ENCODE data around the gene POM121L2.
A peak's percentile ranks its signal among the peaks of the same experiment; 100 is the strongest.

POM121L2 gene

GRCh38 chr6:27327023-27327738, 15.1 kb upstream of the POM121L2 start:
- H3K27ac ChIP-seq: no peak overlapping the region
- TF ChIP-seq, protein P1, sequence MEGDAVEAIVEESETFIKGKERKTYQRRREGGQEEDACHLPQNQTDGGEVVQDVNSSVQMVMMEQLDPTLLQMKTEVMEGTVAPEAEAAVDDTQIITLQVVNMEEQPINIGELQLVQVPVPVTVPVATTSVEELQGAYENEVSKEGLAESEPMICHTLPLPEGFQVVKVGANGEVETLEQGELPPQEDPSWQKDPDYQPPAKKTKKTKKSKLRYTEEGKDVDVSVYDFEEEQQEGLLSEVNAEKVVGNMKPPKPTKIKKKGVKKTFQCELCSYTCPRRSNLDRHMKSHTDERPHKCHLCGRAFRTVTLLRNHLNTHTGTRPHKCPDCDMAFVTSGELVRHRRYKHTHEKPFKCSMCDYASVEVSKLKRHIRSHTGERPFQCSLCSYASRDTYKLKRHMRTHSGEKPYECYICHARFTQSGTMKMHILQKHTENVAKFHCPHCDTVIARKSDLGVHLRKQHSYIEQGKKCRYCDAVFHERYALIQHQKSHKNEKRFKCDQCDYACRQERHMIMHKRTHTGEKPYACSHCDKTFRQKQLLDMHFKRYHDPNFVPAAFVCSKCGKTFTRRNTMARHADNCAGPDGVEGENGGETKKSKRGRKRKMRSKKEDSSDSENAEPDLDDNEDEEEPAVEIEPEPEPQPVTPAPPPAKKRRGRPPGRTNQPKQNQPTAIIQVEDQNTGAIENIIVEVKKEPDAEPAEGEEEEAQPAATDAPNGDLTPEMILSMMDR (conservative IDR thresholded peaks at IDR 0.05): no peak

DNA sequence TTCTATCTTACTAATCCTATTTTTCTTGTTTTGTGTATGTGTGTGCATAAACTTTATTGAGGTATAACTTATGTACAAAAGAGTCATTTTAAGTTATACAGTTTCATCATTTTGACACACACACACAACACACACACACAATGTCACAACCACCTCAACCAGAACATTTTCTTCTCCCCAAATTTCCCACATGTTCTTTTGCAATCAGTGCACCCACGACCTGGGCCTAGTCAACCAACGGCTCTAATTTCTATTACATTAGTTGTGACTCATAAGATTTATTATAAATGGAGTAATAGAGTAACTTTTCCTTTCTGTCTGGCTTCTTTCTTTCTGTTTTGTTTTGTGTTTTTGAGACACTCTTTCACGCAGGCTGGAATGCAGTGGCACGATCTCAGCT, 9.8 kb upstream of the POM121L2 start:
- TF ChIP-seq, protein P1 (conservative IDR thresholded peaks at IDR 0.05): no peak
- no peak overlapping the region for H3K27ac ChIP-seq

DNA sequence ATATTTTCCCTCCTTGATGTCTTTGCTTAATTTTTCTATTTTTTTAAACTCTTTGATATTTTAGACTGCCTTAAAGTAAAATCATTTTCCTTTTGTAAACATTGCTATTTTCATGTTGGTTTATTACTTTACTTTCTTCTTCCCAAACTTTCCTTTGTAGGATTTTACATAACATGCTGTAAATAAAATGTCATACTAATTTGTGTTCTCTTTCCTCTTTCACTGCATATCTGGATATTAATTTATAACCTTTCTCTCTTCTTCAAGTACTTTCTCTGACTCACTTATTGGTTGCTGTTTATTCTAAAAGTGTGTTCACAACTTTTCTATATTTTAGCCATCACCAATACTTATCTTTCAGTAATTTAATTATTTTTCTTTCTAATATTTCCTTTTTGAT, 9.3 kb upstream of the POM121L2 start:
- no peak overlapping the region for H3K27ac ChIP-seq
- TF ChIP-seq, protein P1 (conservative IDR thresholded peaks at IDR 0.05): no peak

GRCh38 chr6:27318973-27319372, 6.9 kb upstream of the POM121L2 start:
- TF ChIP-seq, protein P1 (conservative IDR thresholded peaks at IDR 0.05): no peak
- H3K27ac ChIP-seq: no peak overlapping the region

DNA sequence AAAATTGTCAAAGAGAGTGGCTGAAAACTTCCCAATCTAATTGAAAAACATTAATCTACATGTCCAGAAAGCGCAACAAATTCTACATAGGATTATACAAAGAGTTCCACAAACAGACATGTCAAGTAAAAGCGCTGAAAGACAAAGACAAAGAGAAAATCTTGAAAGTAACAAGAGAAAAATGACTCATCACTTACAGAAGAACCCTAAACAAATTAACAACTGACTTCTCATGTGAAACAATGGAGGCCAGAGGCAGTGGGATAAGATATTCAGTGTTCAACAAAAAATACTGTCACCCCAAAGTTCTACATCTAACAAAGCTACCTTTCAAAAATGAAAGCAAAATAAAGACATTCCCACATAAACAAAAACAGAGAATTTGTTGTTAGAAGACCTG, 2.0 kb upstream of the POM121L2 start:
- no peak overlapping the region for H3K27ac ChIP-seq
- TF ChIP-seq, protein P1 (conservative IDR thresholded peaks at IDR 0.05): no peak

GRCh38 chr6:27312950-27313271, 838 bp upstream of the POM121L2 start:
- TF ChIP-seq, protein P1 (conservative IDR thresholded peaks at IDR 0.05): peak; percentile 64
- no peak overlapping the region for H3K27ac ChIP-seq

DNA sequence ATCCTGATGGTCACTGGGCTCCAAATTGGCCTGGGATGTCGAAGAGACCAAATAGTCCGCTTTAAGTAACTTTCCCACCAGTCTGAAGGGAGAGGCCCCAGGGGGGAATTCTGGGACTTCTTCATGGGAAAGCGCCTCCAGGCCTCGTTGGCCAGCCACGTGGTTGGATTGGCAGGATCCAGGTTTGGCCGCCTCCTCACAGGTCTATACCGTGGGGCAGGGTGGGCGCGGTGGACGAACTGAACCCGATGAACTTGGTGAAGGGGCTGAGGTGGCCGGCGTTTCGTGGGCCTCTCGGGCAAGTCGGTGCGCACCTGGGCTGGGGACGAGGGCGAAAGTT, 297 bp downstream of the POM121L2 start:
- no peak overlapping the region for H3K27ac ChIP-seq
- TF ChIP-seq, protein P1 (conservative IDR thresholded peaks at IDR 0.05): no peak

Data from VCaP (cell line).